SU-DHL-6 (cell line): Measurements from ENCODE around the gene ACAP1.

Experiments
- H2AFZ ChIP-seq: fragments of 200-600 bp; sonication (generic); 2 replicates; pipeline ENCODE4 v1.6.1; 2014; ENCODE audit warnings: low read depth, mild to moderate bottlenecking, moderate library complexity, mixed read lengths, antibody characterized with exemption, low read length; ENCODE audit not compliant: severe bottlenecking
- H3F3A ChIP-seq: fragments of 200-600 bp; shearing (Covaris generic); 2 replicates; pipeline ENCODE4 v1.6.0; 2016; ENCODE audit warnings: antibody characterized with exemption, mild to moderate bottlenecking; ENCODE audit not compliant: insufficient read depth
- H3K27ac ChIP-seq: fragments of 200-600 bp; sonication (generic); 2 replicates; pipeline ENCODE4 v1.5.1; 2016; ENCODE audit warnings: low read depth, mild to moderate bottlenecking, low read length, moderate library complexity, mixed read lengths
- H3K27me3 ChIP-seq: fragments of 200-600 bp; sonication (generic), shearing (Covaris generic); 2 replicates; pipeline ENCODE4 v1.6.0; 2014; ENCODE audit warnings: mild to moderate bottlenecking, low read length
- H3K36me3 ChIP-seq: fragments of 200-600 bp; sonication (generic); 2 replicates; pipeline ENCODE4 v1.6.1; 2014; ENCODE audit warnings: mild to moderate bottlenecking, low read length, mixed read lengths
- H3K4me2 ChIP-seq: fragments of 300-600, 200-600 bp; shearing (Covaris generic), sonication (generic); 2 replicates; pipeline ENCODE4 v1.6.0; 2014; ENCODE audit warnings: low read length, low read depth, mild to moderate bottlenecking; ENCODE audit not compliant: poor library complexity, severe bottlenecking
- H3K4me3 ChIP-seq: fragments of 200-600 bp; sonication (generic); 2 replicates; pipeline ENCODE4 v1.5.1; 2014; ENCODE audit warnings: antibody characterized with exemption, low read length, mild to moderate bottlenecking, mixed read lengths; ENCODE audit not compliant: insufficient read depth, poor library complexity, severe bottlenecking
- H3K79me2 ChIP-seq: fragments of 200-600 bp; sonication (generic); 2 replicates; pipeline ENCODE4 v1.6.1; 2014; ENCODE audit warnings: mild to moderate bottlenecking, low read length, moderate library complexity; ENCODE audit not compliant: insufficient read depth
- H3K9ac ChIP-seq: fragments of 200-600 bp; sonication (generic); 2 replicates; pipeline ENCODE4 v1.7.0; 2014; ENCODE audit warnings: mild to moderate bottlenecking, low read length
- H3K9me2 ChIP-seq: fragments of 200-600 bp; sonication (generic); replicated peaks from 2 replicates; pipeline ENCODE4 v1.6.1; 2014; ENCODE audit warnings: low read length; ENCODE audit not compliant: insufficient read depth
- H3K9me3 ChIP-seq: fragments of 200-600 bp; sonication (generic); 2 replicates; pipeline ENCODE4 v1.6.1; 2014; ENCODE audit warnings: low read length, mixed read lengths; ENCODE audit not compliant: insufficient read depth
- H4K20me1 ChIP-seq: fragments of 200-600 bp; sonication (generic); 2 replicates; pipeline ENCODE4 v1.6.1; 2014; ENCODE audit warnings: low read depth, mild to moderate bottlenecking, antibody characterized with exemption, low read length, moderate library complexity, mixed read lengths
- EZH2phosphoT487 ChIP-seq: fragments of 200-600 bp; sonication (generic), shearing (Covaris generic); conservative IDR thresholded peaks from 2 replicates; pipeline ENCODE4 v1.6.1; 2018; ENCODE audit warnings: mild to moderate bottlenecking, antibody characterized with exemption, low read length, moderate library complexity, mixed read lengths
- TF ChIP-seq, protein P1 (sequence below): fragments of 200-600 bp; sonication (generic); IDR thresholded peaks from one replicate; pipeline ENCODE4 v1.5.1; 2017; ENCODE audit warnings: antibody characterized with exemption, mild to moderate bottlenecking, low read length, moderate library complexity; ENCODE audit not compliant: insufficient read depth, poor library complexity, severe bottlenecking

The ACAP1 gene

DNA sequence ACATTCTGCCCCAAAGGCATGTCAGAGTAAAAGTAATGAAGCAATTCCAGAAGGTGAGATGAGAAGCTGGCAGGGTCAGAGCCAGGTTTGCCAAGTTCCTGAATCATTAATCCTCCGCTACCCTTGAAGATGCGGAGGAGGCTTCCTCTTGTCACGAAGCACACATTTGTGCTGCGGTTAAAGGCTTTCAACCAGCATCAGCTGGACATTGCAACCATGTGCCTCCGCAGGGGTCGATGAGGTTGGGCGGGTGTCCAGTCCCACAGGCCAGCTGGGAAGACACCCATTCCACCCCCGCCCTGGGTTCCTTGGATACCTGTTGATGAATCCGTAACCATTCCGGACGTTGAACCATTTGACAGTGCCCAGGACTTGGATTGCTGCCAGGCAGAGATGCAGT is 43.2 kb upstream of the ACAP1 start:
- Histone ChIP-seq H2AFZ (no peak overlapping the region), H3K27me3 (no peaks in the 10 kb centered on the region), H3K79me2 (no peaks in the 10 kb centered on the region), H3K9me3 (no peaks in the 10 kb centered on the region), H3F3A (no peaks in the 10 kb centered on the region), H3K9ac (no peak overlapping the region), H3K4me2 (no peak overlapping the region), H4K20me1 (no peaks in the 10 kb centered on the region), H3K27ac (no peak overlapping the region), H3K4me3 (no peak overlapping the region), H3K9me2 (no peaks in the 10 kb centered on the region), H3K36me3 (no peaks in the 10 kb centered on the region)
- no peak for TF ChIP-seq EZH2phosphoT487
- TF ChIP-seq, protein P1, sequence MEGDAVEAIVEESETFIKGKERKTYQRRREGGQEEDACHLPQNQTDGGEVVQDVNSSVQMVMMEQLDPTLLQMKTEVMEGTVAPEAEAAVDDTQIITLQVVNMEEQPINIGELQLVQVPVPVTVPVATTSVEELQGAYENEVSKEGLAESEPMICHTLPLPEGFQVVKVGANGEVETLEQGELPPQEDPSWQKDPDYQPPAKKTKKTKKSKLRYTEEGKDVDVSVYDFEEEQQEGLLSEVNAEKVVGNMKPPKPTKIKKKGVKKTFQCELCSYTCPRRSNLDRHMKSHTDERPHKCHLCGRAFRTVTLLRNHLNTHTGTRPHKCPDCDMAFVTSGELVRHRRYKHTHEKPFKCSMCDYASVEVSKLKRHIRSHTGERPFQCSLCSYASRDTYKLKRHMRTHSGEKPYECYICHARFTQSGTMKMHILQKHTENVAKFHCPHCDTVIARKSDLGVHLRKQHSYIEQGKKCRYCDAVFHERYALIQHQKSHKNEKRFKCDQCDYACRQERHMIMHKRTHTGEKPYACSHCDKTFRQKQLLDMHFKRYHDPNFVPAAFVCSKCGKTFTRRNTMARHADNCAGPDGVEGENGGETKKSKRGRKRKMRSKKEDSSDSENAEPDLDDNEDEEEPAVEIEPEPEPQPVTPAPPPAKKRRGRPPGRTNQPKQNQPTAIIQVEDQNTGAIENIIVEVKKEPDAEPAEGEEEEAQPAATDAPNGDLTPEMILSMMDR = no peak

DNA sequence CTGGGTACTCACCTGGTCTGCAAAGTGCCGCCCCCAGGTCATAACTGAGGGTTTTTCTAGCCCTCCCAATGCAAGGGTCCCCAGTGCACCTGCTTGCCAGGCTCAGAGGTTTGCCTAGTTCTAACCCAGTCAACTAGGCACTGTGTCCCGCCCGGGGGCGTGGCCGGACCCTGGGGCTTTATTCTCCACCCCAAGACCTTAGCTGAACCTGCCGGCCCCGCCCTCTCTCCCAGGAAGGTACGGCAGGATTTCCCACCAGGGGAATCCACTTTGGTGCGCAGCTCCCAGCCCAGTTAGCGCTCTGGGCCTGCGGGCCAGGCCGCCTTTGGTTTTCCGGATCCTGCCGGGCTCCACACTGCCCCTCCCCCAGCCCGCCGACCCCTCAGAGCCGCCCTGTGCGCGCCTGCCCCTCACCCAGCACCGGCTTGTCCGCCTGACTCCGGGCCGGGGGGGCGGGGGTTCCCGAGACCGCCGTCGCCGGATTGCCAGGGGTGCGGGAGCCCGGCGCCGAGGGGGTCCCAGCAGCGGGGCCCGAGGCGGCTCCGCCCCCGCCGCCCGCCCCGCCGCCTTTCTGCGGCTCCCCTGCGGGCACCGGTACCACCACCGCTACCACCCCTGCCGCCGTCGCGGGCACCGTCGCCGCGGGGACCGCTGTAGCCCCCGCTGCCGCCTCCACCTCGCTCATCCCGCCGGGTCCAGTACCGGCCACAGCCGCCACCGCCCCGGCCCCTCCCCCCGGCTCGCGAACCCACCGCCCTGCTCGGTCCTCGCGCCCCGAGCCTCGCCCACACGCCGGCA is 42.3 kb upstream of the ACAP1 start:
- H3K4me3 ChIP-seq = no peak overlapping the region
- H3K4me2 ChIP-seq = no peak overlapping the region
- H3K9ac ChIP-seq = no peak overlapping the region
- no peaks in the 10 kb centered on the region for H3K79me2 ChIP-seq
- TF ChIP-seq EZH2phosphoT487 = no peak
- TF ChIP-seq, protein P1 = no peak
- H4K20me1 ChIP-seq = no peaks in the 10 kb centered on the region
- no peaks in the 10 kb centered on the region for H3F3A ChIP-seq
- H2AFZ ChIP-seq = no peak overlapping the region
- H3K36me3 ChIP-seq = no peaks in the 10 kb centered on the region
- no peak overlapping the region for H3K27ac ChIP-seq
- H3K9me2 ChIP-seq = no peaks in the 10 kb centered on the region
- no peaks in the 10 kb centered on the region for H3K27me3 ChIP-seq
- no peaks in the 10 kb centered on the region for H3K9me3 ChIP-seq

DNA sequence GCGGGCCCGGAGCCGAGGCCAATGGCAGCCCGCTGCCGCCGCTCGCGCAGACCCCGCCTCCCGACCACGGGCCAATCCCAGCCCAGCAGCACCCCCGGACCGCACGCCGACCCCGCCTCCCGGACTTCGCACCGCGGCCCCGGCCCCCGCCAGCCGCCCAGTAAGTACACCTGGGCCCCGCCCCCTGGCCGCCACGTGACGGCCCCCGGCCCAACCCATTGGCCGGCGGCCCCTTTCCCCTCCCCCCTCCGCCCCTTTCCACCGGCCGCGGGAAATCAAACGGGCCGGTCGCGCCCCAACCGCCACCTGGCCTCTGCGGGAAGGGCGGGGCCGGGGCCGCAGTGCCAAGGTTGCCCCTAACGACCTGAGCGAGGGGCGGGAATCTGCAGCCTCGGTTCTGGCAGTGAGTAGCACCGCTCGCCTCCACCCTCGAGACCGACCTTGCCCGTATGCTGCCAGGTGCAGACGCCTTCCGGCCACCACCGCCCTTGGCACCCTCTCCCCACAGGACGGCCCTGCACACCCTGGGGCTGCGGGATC is 41.6 kb upstream of the ACAP1 start, which contains the start of gene YBX2:
Gene YBX2, minus strand, starts transcription at position 26 of the 540 bp plus-strand sequence. CDS start 139 bp downstream, outside the sequence.
- no peaks in the 10 kb centered on the region for H3K9me3 ChIP-seq
- no peak within 1 kb of the TSS for H3K27ac ChIP-seq
- H3K9ac ChIP-seq = 0 out of 2 replicates have a peak within 1 kb of the TSS, but pooled peaks have one; percentile 24
- H3K9me2 ChIP-seq = no peaks in the 10 kb centered on the region
- no peaks in the 10 kb centered on the region for H3K27me3 ChIP-seq
- H2AFZ ChIP-seq = no peak within 1 kb of the TSS
- no peaks in the 10 kb centered on the region for H3K36me3 ChIP-seq
- peak within 1 kb of the TSS; percentile 46 for H3K4me2 ChIP-seq
- peak within 1 kb of the TSS; percentile 18 for H3K4me3 ChIP-seq
- no peak for TF ChIP-seq EZH2phosphoT487
- TF ChIP-seq, protein P1 = no peak
- no peaks in the 10 kb centered on the region for H4K20me1 ChIP-seq
- H3K79me2 ChIP-seq = no peaks in the 10 kb centered on the region
- no peaks in the 10 kb centered on the region for H3F3A ChIP-seq
